Spleen (tissue), 11 donors: ENCODE data around the gene DRD5. TPM values are rescaled to one million over a fixed set of nuclear protein-coding genes. Genes with fewer than 3 reads are reported as not detected.

Experiments
- DNase-seq: peaks from one replicate; pipeline ENCODE4 v3.0.0-alpha.2; 2020
- H3K27ac ChIP-seq, 8 donors: fragments of 200-600 bp; sonication (generic) in 7 of 8; 1 replicate in 4 of 8; 2 replicates in 4 of 8; pipeline versions ENCODE4 v1.5.0 to v1.8.0; 2016 to 2021; ENCODE audit warnings: inconsistent platforms in 4 of 8, mild to moderate bottlenecking in 4 of 8, moderate library complexity in 1 of 8
- H3K27me3 ChIP-seq, 7 donors: fragments of 200-600 bp; sonication (generic) in 6 of 7; replicated peaks in 1 of 7; 1 replicate in 4 of 7; 2 replicates in 3 of 7; pipeline versions ENCODE4 v1.5.0 to v1.8.0; 2016 to 2021; ENCODE audit warnings: inconsistent platforms in 3 of 7, mild to moderate bottlenecking in 1 of 7
- H3K36me3 ChIP-seq, 6 donors: fragments of 200-600 bp; sonication (generic) in 5 of 6; 1 replicate in 4 of 6; 2 replicates in 2 of 6; pipeline versions ENCODE4 v1.5.0 to v1.8.0; 2016 to 2021; ENCODE audit warnings: inconsistent platforms in 2 of 6
- H3K4me1 ChIP-seq, 6 donors: fragments of 200-600 bp; sonication (generic) in 5 of 6; 1 replicate in 3 of 6; 2 replicates in 3 of 6; pipeline versions ENCODE4 v1.5.0 to v1.8.0; 2016 to 2021; ENCODE audit warnings: inconsistent platforms in 3 of 6
- H3K4me3 ChIP-seq, 8 donors: fragments of 200-600 bp; sonication (generic) in 7 of 8; 1 replicate in 4 of 8; 2 replicates in 4 of 8; pipeline versions ENCODE4 v1.5.0 to v1.8.0; 2016 to 2021; ENCODE audit warnings: inconsistent platforms in 4 of 8, mild to moderate bottlenecking in 4 of 8, moderate library complexity in 2 of 8
- H3K9me3 ChIP-seq, 8 donors: fragments of 200-600 bp; sonication (generic) in 7 of 8; 1 replicate in 4 of 8; 2 replicates in 4 of 8; pipeline versions ENCODE4 v1.5.0 to v1.8.0; 2016 to 2021; ENCODE audit warnings: inconsistent platforms in 4 of 8
- CTCF ChIP-seq, 11 experiments: fragments of 200-600 bp in 7 of 11; fragments of 450-650 bp in 4 of 11; sonication (generic) in 4 of 11; IDR thresholded peaks in 8 of 11; conservative IDR thresholded peaks in 3 of 11; 1 replicate in 7 of 11; 2 replicates in 4 of 11; pipeline versions ENCODE4 v1.4.0 to v1.8.0; 2016 to 2021; ENCODE audit warnings: antibody characterized with exemption in 11 of 11, inconsistent platforms in 4 of 11, mild to moderate bottlenecking in 1 of 11
- POLR2A ChIP-seq, 3 donors: fragments of 450-650 bp; IDR thresholded peaks; one replicate each; pipeline ENCODE4 v1.5.1; 2017; ENCODE audit warnings: antibody characterized with exemption in 3 of 3, mild to moderate bottlenecking in 1 of 3
- POLR2AphosphoS5 ChIP-seq, 3 donors: sonication (generic); formaldehyde crosslinking; IDR thresholded peaks; one replicate each; pipeline ENCODE4 v1.5.1; 2017; ENCODE audit warnings: antibody characterized with exemption in 3 of 3
- WGBS, 5 donors: extraction: QIAGEN DNeasy Blood & Tissue Kit in 3 of 5; methylation state at CpG; one replicate each; pipeline versions ENCODE4 v1.1.5 to v1.1.7; 2013 to 2018; 5-methylcytosine and 5-hydroxymethylcytosine counted together
- intact Hi-C: fragments of 100-400 bp; cut with DNase I; formaldehyde crosslinking; loops from one replicate; pipeline ENCODE4 v1.15.0; 2023; ENCODE audit warnings: low total_unique reads
- polyA plus RNA-seq, 3 donors: library from polyadenylated mRNA; stranded (reverse); fragments of 200-250 nt; gene quantifications; one replicate each; pipeline ENCODE4 v1.2.1, GENCODE V29; 2013
- total RNA-seq, 7 donors: library from RNA; depleted of rRNA in 3 of 7; stranded (reverse); fragments of >200 nt in 3 of 7; fragmentation: NEBNext Ultra II Directional in 4 of 7; extraction: Animal tissue kit (Norgen Biotek cat#: 25700) in 4 of 7; gene quantifications; one replicate each; pipeline versions ENCODE4 v1.1.0 to v1.2.1, GENCODE V29; 2016 to 2021
- donor health status: healthy with polysubstance abuse.
- donor health status: DM: no; HTN: no; CAD: no; lungs with moderate emphysema.
- donor health status: DM: no; HTN: no; CAD: no.
- donor health status: Bipolar disorder and iron deficiency.
- donor health status: healthy.
- donor health status: DM: no; HTN: no; CAD: no.
- donor health status: DM: yes; HTN: yes; CAD: no.

The DRD5 gene
- total and polyA plus RNA-seq, 10 donors: not detected

GRCh38 chr4:9765091-9765490 lies 16.3 kb upstream of the DRD5 start:
- Histone ChIP-seq H3K27ac (no peak overlapping the region), H3K4me3 (no peak overlapping the region), H3K9me3 (no peaks in the 10 kb centered on the region), H3K36me3 (no peaks in the 10 kb centered on the region), H3K4me1 (peaks cover 0 to 4% (median 0%) of the 10 kb centered on the region in 6 donors), H3K27me3 (peaks cover 0 to 21% (median 0%) of the 10 kb centered on the region in 7 donors)
- DNase-seq: no peak
- 20 to 39% (median 27%) methylated on average over 5 to 9 of the region's 9 CpGs for WGBS, 5 donors
- intact Hi-C loops: loop anchor here (10.0 kb wide), 1 partner anchor 250 kb away; no protein-coding TSS in a partner anchor
- peak in 4 of 11 experiments; percentile 26 to 46 (median 34) for TF ChIP-seq CTCF (IDR thresholded peaks at IDR 0.05 in 8 of 11, conservative IDR thresholded peaks at IDR 0.05 in 3 of 11)
- no peak for TF ChIP-seq POLR2AphosphoS5 (IDR thresholded peaks at IDR 0.05)

GRCh38 chr4:9769321-9769720 lies 12.1 kb upstream of the DRD5 start:
- H3K9me3 ChIP-seq: no peaks in the 10 kb centered on the region
- H3K27ac ChIP-seq: no peak overlapping the region
- peaks cover 0 to 4% (median 0%) of the 10 kb centered on the region in 6 donors for H3K4me1 ChIP-seq
- WGBS, 5 donors: 67 to 91% (median 73%) methylated on average over 1 of the region's 1 CpG
- no peaks in the 10 kb centered on the region for H3K36me3 ChIP-seq
- H3K27me3 ChIP-seq: peaks cover 0 to 20% (median 0%) of the 10 kb centered on the region in 7 donors
- DNase-seq: no peak
- H3K4me3 ChIP-seq: no peak overlapping the region
- intact Hi-C loops: loop anchor here (10.0 kb wide), 1 partner anchor 245 kb away; no protein-coding TSS in a partner anchor
- TF ChIP-seq CTCF (IDR thresholded peaks at IDR 0.05 in 8 of 11, conservative IDR thresholded peaks at IDR 0.05 in 3 of 11): no peak
- TF ChIP-seq POLR2A (IDR thresholded peaks at IDR 0.05): no peak
- no peak for TF ChIP-seq POLR2AphosphoS5 (IDR thresholded peaks at IDR 0.05)

GRCh38 chr4:9771034-9771433 lies 10.4 kb upstream of the DRD5 start:
- Histone ChIP-seq H3K4me1 (peaks cover 0 to 4% (median 0%) of the 10 kb centered on the region in 6 donors), H3K36me3 (no peaks in the 10 kb centered on the region), H3K4me3 (no peak overlapping the region), H3K27me3 (peaks cover 0 to 10% (median 0%) of the 10 kb centered on the region in 7 donors), H3K9me3 (no peaks in the 10 kb centered on the region), H3K27ac (no peak overlapping the region)
- TF ChIP-seq CTCF (IDR thresholded peaks at IDR 0.05 in 8 of 11, conservative IDR thresholded peaks at IDR 0.05 in 3 of 11) (no peak), POLR2A (IDR thresholded peaks at IDR 0.05) (no peak), POLR2AphosphoS5 (IDR thresholded peaks at IDR 0.05) (no peak)
- intact Hi-C loops: no loop called here
- WGBS, 5 donors: 7 to 26% (median 19%) methylated on average over 1 of the region's 1 CpG
- DNase-seq: no peak

GRCh38 chr4:9773471-9773870 lies 8.0 kb upstream of the DRD5 start:
- Histone ChIP-seq H3K36me3 (no peaks in the 10 kb centered on the region), H3K4me3 (no peak overlapping the region), H3K9me3 (no peaks in the 10 kb centered on the region), H3K4me1 (peaks cover 0 to 4% (median 0%) of the 10 kb centered on the region in 6 donors), H3K27ac (no peak overlapping the region), H3K27me3 (peaks cover 0 to 3% (median 0%) of the 10 kb centered on the region in 7 donors)
- DNase-seq: no peak
- intact Hi-C loops: no loop called here
- TF ChIP-seq CTCF (IDR thresholded peaks at IDR 0.05 in 8 of 11, conservative IDR thresholded peaks at IDR 0.05 in 3 of 11) (no peak), POLR2A (IDR thresholded peaks at IDR 0.05) (no peak), POLR2AphosphoS5 (IDR thresholded peaks at IDR 0.05) (no peak)
- WGBS, 5 donors: 50 to 64% (median 54%) methylated on average over 3 of the region's 3 CpGs
